IMR-90 (cell line): ENCODE data around the gene TBX20. TPM values are rescaled to one million over a fixed set of nuclear protein-coding genes. Genes with fewer than 3 reads are reported as not detected.

Experiments
- ATAC-seq: fragments of 200-7000 bp; cut with Tn5 transposase; 2 replicates; pipeline ENCODE4 v1.9.1; 2020; ENCODE audit warnings: low read depth, mild to moderate bottlenecking, moderate library complexity
- BruUV-seq: library from RNA; stranded (reverse); fragments of 400-500 nt; replicated peaks from 2 replicates; lab custom pipeline; 2021; lab: Mats Ljungman, UMichigan
- CTCF ChIA-PET: fragments of 300-600 bp; formaldehyde crosslinking; extraction: SDS; loops from one replicate; lab custom pipeline; 2021; ENCODE audit warnings: antibody characterized with exemption; lab: Yijun Ruan, JAX
- POLR2A ChIA-PET: fragments of 300-600 bp; sonication (Branson Sonifier 250); formaldehyde crosslinking; loops from one replicate; lab custom pipeline; 2022; ENCODE audit warnings: antibody characterized with exemption; ENCODE audit not compliant: unreplicated experiment; lab: Charles Lee
- DNase-seq: peaks from one replicate; pipeline ENCODE4 v3.0.0; 2013
- H2AFZ ChIP-seq: replicated peaks from 2 replicates; pipeline ENCODE3; 2013; ENCODE audit warnings: low read length, mild to moderate bottlenecking; ENCODE audit not compliant: poor library complexity
- H2AK5ac ChIP-seq: 2 replicates; pipeline ENCODE4 v1.6.1; 2013; ENCODE audit warnings: low read depth, low read length, inconsistent platforms
- H2AK9ac ChIP-seq: replicated peaks from 2 replicates; pipeline ENCODE3; 2013; ENCODE audit warnings: mild to moderate bottlenecking, low read depth, low read length, moderate library complexity; ENCODE audit not compliant: poor library complexity
- H2BK120ac ChIP-seq: 2 replicates; pipeline ENCODE4 v1.6.1; 2013; ENCODE audit warnings: low read depth, low read length, inconsistent platforms
- H2BK15ac ChIP-seq: 3 replicates; pipeline ENCODE4 v1.6.1; 2013; ENCODE audit warnings: low read depth, low read length, inconsistent platforms
- H2BK20ac ChIP-seq: 2 replicates; pipeline ENCODE4 v1.6.1; 2013; ENCODE audit warnings: low read depth, mild to moderate bottlenecking, inconsistent platforms, low read length, moderate library complexity
- H2BK5ac ChIP-seq: 2 replicates; pipeline ENCODE4 v1.6.1; 2013; ENCODE audit warnings: mild to moderate bottlenecking, low read depth, low read length, inconsistent platforms; ENCODE audit not compliant: poor library complexity, severe bottlenecking
- H3K14ac ChIP-seq: replicated peaks from 2 replicates; pipeline ENCODE4 v1.6.1; 2013; ENCODE audit warnings: low read depth, low read length, inconsistent platforms
- H3K18ac ChIP-seq: 2 replicates; pipeline ENCODE4 v1.6.1; 2013; ENCODE audit warnings: low read depth, low read length, control low read depth
- H3K23ac ChIP-seq: 2 replicates; pipeline ENCODE4 v1.6.1; 2013; ENCODE audit warnings: low read depth, low read length, inconsistent platforms
- H3K27ac ChIP-seq: 2 replicates; pipeline ENCODE4 v1.5.1; 2013; ENCODE audit warnings: mild to moderate bottlenecking, control low read depth, low read length; ENCODE audit not compliant: insufficient read depth
- H3K27me3 ChIP-seq: 2 replicates; pipeline ENCODE4 v1.6.1; 2013; ENCODE audit warnings: low read length; ENCODE audit not compliant: control insufficient read depth, insufficient read depth
- H3K36me3 ChIP-seq: 2 replicates; pipeline ENCODE4 v1.6.1; 2013; ENCODE audit warnings: low read length, mixed read lengths; ENCODE audit not compliant: control insufficient read depth, insufficient read depth
- H3K4ac ChIP-seq: 2 replicates; pipeline ENCODE4 v1.6.1; 2013; ENCODE audit warnings: low read depth, low read length, inconsistent platforms
- H3K4me1 ChIP-seq: 2 replicates; pipeline ENCODE4 v1.6.1; 2013; ENCODE audit warnings: low read length, mixed read lengths; ENCODE audit not compliant: control insufficient read depth, insufficient read depth
- H3K4me2 ChIP-seq: 2 replicates; pipeline ENCODE4 v1.6.1; 2013; ENCODE audit warnings: low read depth, mild to moderate bottlenecking, control low read depth, low read length, moderate library complexity
- H3K4me3 ChIP-seq: 2 replicates; pipeline ENCODE4 v1.5.1; 2013; ENCODE audit warnings: low read depth, mild to moderate bottlenecking, control low read depth, low read length, moderate library complexity; ENCODE audit not compliant: insufficient read depth
- H3K56ac ChIP-seq: 2 replicates; pipeline ENCODE4 v1.6.1; 2013; ENCODE audit warnings: low read length, inconsistent platforms; ENCODE audit not compliant: insufficient read depth; ENCODE audit errors: extremely low read depth
- H3K79me1 ChIP-seq, 2 experiments: 2 replicates each; pipeline ENCODE4 v1.6.1; 2013; ENCODE audit warnings: low read length in 2 of 2, inconsistent platforms in 1 of 2, low read depth in 1 of 2
- H3K9ac ChIP-seq: 2 replicates; pipeline ENCODE4 v1.6.1; 2013; ENCODE audit warnings: low read depth, low read length, control low read depth
- H3K9me1 ChIP-seq: 2 replicates; pipeline ENCODE4 v1.6.1; 2013; ENCODE audit warnings: low read length, inconsistent platforms; ENCODE audit not compliant: insufficient read depth
- H3K9me3 ChIP-seq: 2 replicates; pipeline ENCODE4 v1.6.1; 2013; ENCODE audit warnings: low read length; ENCODE audit not compliant: control insufficient read depth, insufficient read depth
- H4K20me1 ChIP-seq: 2 replicates; pipeline ENCODE4 v1.6.1; 2013; ENCODE audit warnings: low read length, inconsistent platforms; ENCODE audit not compliant: insufficient read depth
- H4K5ac ChIP-seq: 2 replicates; pipeline ENCODE4 v1.6.1; 2013; ENCODE audit warnings: mild to moderate bottlenecking, low read depth, low read length, control low read depth
- H4K8ac ChIP-seq, 2 experiments: 2 replicates each; pipeline ENCODE4 v1.6.1; 2013; ENCODE audit warnings: low read depth in 2 of 2, low read length in 2 of 2, control low read depth in 1 of 2, inconsistent platforms in 1 of 2
- H4K91ac ChIP-seq: 2 replicates; pipeline ENCODE4 v1.6.1; 2013; ENCODE audit warnings: low read depth, low read length, inconsistent platforms; ENCODE audit not compliant: insufficient read depth
- ELK1 ChIP-seq: fragments of 150-350 bp; IDR thresholded peaks from 2 replicates; pipeline ENCODE4 v1.6.1; 2016; ENCODE audit warnings: low read depth, mild to moderate bottlenecking, low read length, moderate library complexity, borderline replicate concordance
- FOS ChIP-seq: fragments of 150-350 bp; IDR thresholded peaks from 2 replicates; pipeline ENCODE4 v1.6.1; 2016; ENCODE audit warnings: low read depth, low read length
- MAFK ChIP-seq: IDR thresholded peaks from 2 replicates; pipeline ENCODE4 v1.6.1; 2012; ENCODE audit warnings: low read depth, low read length, improper control_type of control experiment
- RCOR1 ChIP-seq: IDR thresholded peaks from 2 replicates; pipeline ENCODE4 v1.6.1; 2012; ENCODE audit warnings: mild to moderate bottlenecking, low read length, improper control_type of control experiment; ENCODE audit not compliant: insufficient replicate concordance
- RFX5 ChIP-seq: IDR thresholded peaks from 2 replicates; pipeline ENCODE4 v1.8.0; 2012; ENCODE audit warnings: low read depth, mild to moderate bottlenecking, low read length, moderate library complexity
- USF2 ChIP-seq: fragments of 150-350 bp; IDR thresholded peaks from 2 replicates; pipeline ENCODE4 v1.6.1; 2017; ENCODE audit warnings: mild to moderate bottlenecking, antibody characterized with exemption, low read length, low read depth
- WGBS, 2 experiments: methylation state at CpG; one replicate each; pipeline versions ENCODE4 v1.1.5 to v1.1.7; 2013; ENCODE audit warnings: missing lambda C conversion rate in 2 of 2; ENCODE audit not compliant: insufficient read length in 1 of 2; ENCODE audit errors: extremely low coverage in 2 of 2; 5-methylcytosine and 5-hydroxymethylcytosine counted together
- dilution Hi-C: fragments of 300-500 bp; cut with HindIII; formaldehyde crosslinking; loops from one replicate; pipeline ENCODE4 v1.14.3; 2018; ENCODE audit warnings: low sequenced_read_pairs; ENCODE audit not compliant: unreplicated experiment
- in situ Hi-C: fragments of 300-500 bp; cut with MboI; formaldehyde crosslinking; loops from 3 replicates; pipeline ENCODE4 v1.14.3; 2019; ENCODE audit warnings: low sequenced_read_pairs, inconsistent platforms, mixed read lengths
- intact Hi-C: fragments of 100-400 bp; cut with micrococcal nuclease; formaldehyde crosslinking; loops from 2 replicates; pipeline ENCODE4 v1.10.0; 2022
- polyA plus RNA-seq, 3 experiments: library from polyadenylated mRNA; depleted of rRNA; stranded (reverse); fragments of >200 nt; gene quantifications; 2 replicates each; pipeline ENCODE4 v1.2.3, GENCODE V29; 2012; ENCODE audit warnings: low replicate concordance in 1 of 3
- total RNA-seq: library from RNA; depleted of rRNA; stranded (reverse); fragments of >200 nt; gene quantifications from 2 replicates; pipeline ENCODE4 v1.2.3, GENCODE V29; 2012

Gene TBX20
- total and polyA plus RNA-seq, 2 of the 4 experiments (the other 2 are of a cell fraction), result 0.15 to 0.36 TPM

GRCh38 chr7:35253710-35254495 lies at the start of gene TBX20 (continued):
- no peak for TF ChIP-seq USF2
- no peak for TF ChIP-seq RFX5

GRCh38 chr7:35289376-35289775 lies 35.5 kb upstream of the TBX20 start:
- Histone ChIP-seq H4K8ac (no peak overlapping the region), H2BK120ac (no peak overlapping the region), H3K27me3 (no peaks in the 10 kb centered on the region; the same call in 1 of the 2 replicates), H2AK9ac (no peak overlapping the region), H3K18ac (no peak overlapping the region), H3K9me3 (no peaks in the 10 kb centered on the region), H3K36me3 (no peaks in the 10 kb centered on the region), H2BK5ac (no peak overlapping the region), H3K23ac (no peak overlapping the region), H3K4ac (no peak overlapping the region), H3K4me1 (no peaks in the 10 kb centered on the region), H2AFZ (no peak overlapping the region), H4K91ac (no peak overlapping the region), H2AK5ac (no peak overlapping the region), H4K5ac (no peak overlapping the region), H3K79me1 (no peaks in the 10 kb centered on the region), H3K9ac (no peak overlapping the region), H3K4me2 (no peak overlapping the region), H3K27ac (no peak overlapping the region), H2BK20ac (no peak overlapping the region), H4K20me1 (no peaks in the 10 kb centered on the region), H3K56ac (no peak overlapping the region), H3K14ac (no peak overlapping the region), H2BK15ac (no peak overlapping the region), H3K4me3 (no peak overlapping the region), H3K9me1 (no peaks in the 10 kb centered on the region)
- CTCF ChIA-PET, result no interaction called here
- DNase-seq (no peak), ATAC-seq (no peak)
- intact Hi-C loops, result no loop called here
- no TSS peak for BruUV-seq
- WGBS, 2 experiments, result no CpG with 5 or more reads among the region's 6 CpGs
- POLR2A ChIA-PET, result no interaction called here
- no peak for TF ChIP-seq RFX5
- no peak for TF ChIP-seq MAFK
- TF ChIP-seq ELK1, result no peak
- no peak for TF ChIP-seq RCOR1
- no peak for TF ChIP-seq FOS
- dilution Hi-C loops, result no loop called here
- in situ Hi-C loops, result no loop called here
